ENCODE data around the gene TMEM179. TPM values are rescaled to one million over a fixed set of nuclear protein-coding genes. Genes with fewer than 3 reads are reported as not detected.

The TMEM179 gene
- total and polyA plus RNA-seq, 2 experiments from 2014 or later, result not detected

DNA sequence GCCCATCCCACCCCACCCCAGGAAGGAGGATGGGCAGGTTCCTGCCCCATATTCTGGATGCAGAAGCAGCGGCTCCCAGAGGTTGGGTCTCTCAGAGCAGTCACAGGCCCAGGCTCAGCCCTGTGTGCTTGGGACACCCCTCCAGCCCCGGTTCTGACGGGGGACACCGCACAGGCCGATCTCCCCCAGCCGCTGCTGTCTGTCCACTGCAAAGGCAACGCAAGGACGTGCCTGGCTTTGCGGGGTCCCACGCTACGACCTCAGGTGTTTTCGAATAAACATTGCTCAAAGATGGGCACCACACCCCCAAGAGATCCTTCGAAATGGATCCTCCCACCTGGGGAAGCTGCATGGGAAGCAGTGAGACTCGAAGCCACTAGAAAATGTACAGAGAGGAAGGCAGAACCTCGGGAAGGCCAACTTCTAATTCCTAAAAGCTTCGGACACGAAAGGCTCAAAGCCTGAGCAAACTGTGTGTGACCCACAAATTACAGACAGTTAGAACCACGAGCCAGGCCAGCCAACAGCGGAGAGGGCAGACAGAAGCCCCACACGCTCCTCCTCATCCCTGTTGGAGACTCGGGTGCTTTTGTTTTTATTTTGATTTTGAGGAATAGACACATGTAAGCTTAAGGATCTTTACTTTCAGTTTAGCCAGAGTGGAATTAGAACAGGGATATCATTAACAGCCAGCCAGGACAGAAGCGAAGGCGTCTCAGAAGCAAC, 14.2 kb downstream of the TMEM179 start:
- Histone ChIP-seq H3K4me1 (ENCODE audit: insufficient read depth) (no peaks in the 10 kb centered on the region), H3K36me3 (ENCODE audit: low read depth) (no peaks in the 10 kb centered on the region), H3K4me3 (0 out of 2 replicates have a peak overlapping the region, but pooled peaks have one; percentile 22), H3K27me3 (replicated peaks; ENCODE audit: insufficient read depth) (no peaks in the 10 kb centered on the region; the same call in 1 of the 2 replicates), H3K9ac (no peak overlapping the region), H3K4me2 (ENCODE audit: unreplicated experiment) (peak overlapping the region; percentile 35), H3K79me2 (ENCODE audit: insufficient read depth) (no peaks in the 10 kb centered on the region), H4K20me1 (ENCODE audit: insufficient read depth) (no peaks in the 10 kb centered on the region), H3K9me3 (ENCODE audit: low read depth) (no peaks in the 10 kb centered on the region), H2AFZ (no peak overlapping the region), H3K9me2 (ENCODE audit: insufficient read depth) (no peaks in the 10 kb centered on the region), H3K27ac (no peak overlapping the region), H3F3A (ENCODE audit: insufficient read depth) (no peaks in the 10 kb centered on the region)
- no peak for DNase-seq
- WGBS, 2 experiments (ENCODE audit: low coverage in 1 of 2, low lambda C conversion rate in 2 of 2, missing lambda C conversion rate in 2 of 2), result 48 to 60% methylated on average over 23 of the region's 23 CpGs
- no peak for TF ChIP-seq EZH2 (IDR thresholded peaks at IDR 0.05; ENCODE audit: insufficient read depth, poor library complexity, severe bottlenecking)
- TF ChIP-seq EZH2phosphoT487 (IDR thresholded peaks at IDR 0.05; ENCODE audit: insufficient read depth, low read depth), result no peak
- in situ Hi-C loops (cut with MboI), result no loop called here

- no peaks in the 10 kb centered on the region for H3K9me3 ChIP-seq (ENCODE audit: low read depth)
- no peaks in the 10 kb centered on the region for H3K36me3 ChIP-seq (ENCODE audit: low read depth)
- no peak for DNase-seq
- H3K27ac ChIP-seq, result no peak overlapping the region
- WGBS, 2 experiments (ENCODE audit: low coverage in 1 of 2, low lambda C conversion rate in 2 of 2, missing lambda C conversion rate in 2 of 2), result 55 to 59% methylated on average over 25 to 26 of the region's 26 CpGs
- no peak for TF ChIP-seq EZH2 (IDR thresholded peaks at IDR 0.05; ENCODE audit: insufficient read depth, poor library complexity, severe bottlenecking)
- TF ChIP-seq EZH2phosphoT487 (IDR thresholded peaks at IDR 0.05; ENCODE audit: insufficient read depth, low read depth), result no peak
- in situ Hi-C loops (cut with MboI), result no loop called here
- no peaks in the 10 kb centered on the region for H3K4me1 ChIP-seq (ENCODE audit: insufficient read depth)
- no peaks in the 10 kb centered on the region; the same call in 1 of the 2 replicates for H3K27me3 ChIP-seq (replicated peaks; ENCODE audit: insufficient read depth)
- no peaks in the 10 kb centered on the region for H3F3A ChIP-seq (ENCODE audit: insufficient read depth)
- no peak overlapping the region for H2AFZ ChIP-seq
- no peak overlapping the region for H3K9ac ChIP-seq
- no peaks in the 10 kb centered on the region for H3K9me2 ChIP-seq (ENCODE audit: insufficient read depth)
- no peaks in the 10 kb centered on the region for H4K20me1 ChIP-seq (ENCODE audit: insufficient read depth)
- H3K79me2 ChIP-seq (ENCODE audit: insufficient read depth), result no peaks in the 10 kb centered on the region
- H3K4me3 ChIP-seq, result no peak overlapping the region
- no peak overlapping the region for H3K4me2 ChIP-seq (ENCODE audit: unreplicated experiment)
Measured at GRCh38 chr14:104589338-104590195, 15.0 kb downstream of the TMEM179 start.

- Histone ChIP-seq H2AFZ (no peak overlapping the region), H3K4me2 (ENCODE audit: unreplicated experiment) (no peak overlapping the region), H3F3A (ENCODE audit: insufficient read depth) (no peaks in the 10 kb centered on the region), H3K4me1 (ENCODE audit: insufficient read depth) (no peaks in the 10 kb centered on the region), H3K27me3 (replicated peaks; ENCODE audit: insufficient read depth) (no peaks in the 10 kb centered on the region; the same call in none of the 2 replicates), H3K9me2 (ENCODE audit: insufficient read depth) (no peaks in the 10 kb centered on the region), H3K9me3 (ENCODE audit: low read depth) (no peaks in the 10 kb centered on the region), H3K79me2 (ENCODE audit: insufficient read depth) (no peaks in the 10 kb centered on the region), H3K27ac (no peak overlapping the region), H4K20me1 (ENCODE audit: insufficient read depth) (no peaks in the 10 kb centered on the region), H3K4me3 (no peak overlapping the region), H3K36me3 (ENCODE audit: low read depth) (no peaks in the 10 kb centered on the region), H3K9ac (no peak overlapping the region)
- TF ChIP-seq EZH2phosphoT487 (IDR thresholded peaks at IDR 0.05; ENCODE audit: insufficient read depth, low read depth), result no peak
- no peak for TF ChIP-seq EZH2 (IDR thresholded peaks at IDR 0.05; ENCODE audit: insufficient read depth, poor library complexity, severe bottlenecking)
- in situ Hi-C loops (cut with MboI), result no loop called here
- DNase-seq, result no peak
- 68 to 73% methylated on average over 35 to 36 of the region's 38 CpGs for WGBS, 2 experiments (ENCODE audit: low coverage in 1 of 2, low lambda C conversion rate in 2 of 2, missing lambda C conversion rate in 2 of 2)
Measured at GRCh38 chr14:104588066-104588857, 16.3 kb downstream of the TMEM179 start.

DNA sequence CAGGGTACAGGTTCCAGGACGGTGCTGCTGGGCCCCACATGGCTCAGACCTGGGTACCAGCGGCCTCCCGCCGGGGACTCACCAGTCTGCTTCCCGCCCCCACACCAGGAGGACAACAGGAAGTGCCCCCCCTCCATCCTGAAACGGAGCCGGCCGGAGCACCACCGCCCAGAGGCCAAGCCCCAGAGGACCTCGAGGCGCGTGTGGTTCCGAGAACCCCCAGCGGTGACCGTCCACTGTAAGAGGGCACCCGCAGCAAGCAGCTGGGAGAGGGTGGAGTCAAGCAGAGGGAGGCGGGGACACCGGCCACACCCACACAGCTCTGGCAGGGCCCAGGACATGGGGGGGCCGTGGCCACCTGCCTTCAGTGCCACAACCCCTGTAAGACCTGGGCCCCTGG, 16.9 kb downstream of the TMEM179 start:
- no peak for DNase-seq
- Histone ChIP-seq H3K27me3 (replicated peaks; ENCODE audit: insufficient read depth) (no peaks in the 10 kb centered on the region; the same call in none of the 2 replicates), H3K27ac (no peak overlapping the region), H3K9me3 (ENCODE audit: low read depth) (no peaks in the 10 kb centered on the region), H3K79me2 (ENCODE audit: insufficient read depth) (no peaks in the 10 kb centered on the region), H2AFZ (no peak overlapping the region), H3K9me2 (ENCODE audit: insufficient read depth) (no peaks in the 10 kb centered on the region), H3K4me3 (no peak overlapping the region), H4K20me1 (ENCODE audit: insufficient read depth) (no peaks in the 10 kb centered on the region), H3K4me2 (ENCODE audit: unreplicated experiment) (no peak overlapping the region), H3K9ac (no peak overlapping the region), H3K36me3 (ENCODE audit: low read depth) (no peaks in the 10 kb centered on the region), H3K4me1 (ENCODE audit: insufficient read depth) (no peaks in the 10 kb centered on the region), H3F3A (ENCODE audit: insufficient read depth) (no peaks in the 10 kb centered on the region)
- no peak for TF ChIP-seq EZH2phosphoT487 (IDR thresholded peaks at IDR 0.05; ENCODE audit: insufficient read depth, low read depth)
- no peak for TF ChIP-seq EZH2 (IDR thresholded peaks at IDR 0.05; ENCODE audit: insufficient read depth, poor library complexity, severe bottlenecking)
- 40 to 52% methylated on average over 15 to 19 of the region's 19 CpGs for WGBS, 2 experiments (ENCODE audit: low coverage in 1 of 2, low lambda C conversion rate in 2 of 2, missing lambda C conversion rate in 2 of 2)
- in situ Hi-C loops (cut with MboI), result no loop called here

Data from GM23248 (cell line).